Large intestine (tissue), 3 donors: ENCODE data around the gene CLIC3. TPM values are rescaled to one million over a fixed set of nuclear protein-coding genes. Genes with fewer than 3 reads are reported as not detected.

Source experiments
- DNase-seq, 2 donors: peaks; one replicate each; pipeline versions ENCODE4 v3.0.0 to v3.0.0-alpha.2; 2013
- H3K27ac ChIP-seq: one replicate; pipeline ENCODE4 v1.5.1; 2013; ENCODE audit warnings: low read length
- H3K27me3 ChIP-seq: 2 replicates; pipeline ENCODE4 v1.6.1; 2013; ENCODE audit warnings: low read length; ENCODE audit not compliant: control insufficient read depth, insufficient read depth
- H3K36me3 ChIP-seq: 2 replicates; pipeline ENCODE4 v1.6.1; 2013; ENCODE audit warnings: low read length; ENCODE audit not compliant: control insufficient read depth, insufficient read depth
- H3K4me1 ChIP-seq: one replicate; pipeline ENCODE4 v1.6.1; 2013; ENCODE audit warnings: low read length; ENCODE audit not compliant: control insufficient read depth, insufficient read depth
- H3K4me3 ChIP-seq: one replicate; pipeline ENCODE4 v1.5.1; 2013; ENCODE audit warnings: low read length
- H3K9me3 ChIP-seq: one replicate; pipeline ENCODE4 v1.6.1; 2013; ENCODE audit warnings: mild to moderate bottlenecking, low read depth, low read length, moderate library complexity; ENCODE audit not compliant: control insufficient read depth
- WGBS: methylation state at CpG from one replicate; pipeline ENCODE4 v1.1.5; 2013; ENCODE audit warnings: low lambda C conversion rate; ENCODE audit not compliant: insufficient coverage; 5-methylcytosine and 5-hydroxymethylcytosine counted together
- polyA plus RNA-seq: library from polyadenylated mRNA; unstranded; fragments of 120-200 nt; gene quantifications from one replicate; pipeline ENCODE4 v1.2.1, GENCODE V29; 2013

Gene CLIC3
- polyA plus RNA-seq, 1 donor, result 3.6 TPM

- Histone ChIP-seq H3K27me3 (peaks cover 41% of the 10 kb centered on the region), H3K4me3 (no peak overlapping the region), H3K36me3 (peaks cover 6% of the 10 kb centered on the region), H3K27ac (no peak overlapping the region), H3K9me3 (peaks cover 14% of the 10 kb centered on the region), H3K4me1 (peaks cover 23% of the 10 kb centered on the region)
- WGBS, result no CpG with 5 or more reads among the region's 10 CpGs
- no peak for DNase-seq
These were observed 6.0 kb downstream of the CLIC3 start for GRCh38 chr9:136990242-136990911.

DNA sequence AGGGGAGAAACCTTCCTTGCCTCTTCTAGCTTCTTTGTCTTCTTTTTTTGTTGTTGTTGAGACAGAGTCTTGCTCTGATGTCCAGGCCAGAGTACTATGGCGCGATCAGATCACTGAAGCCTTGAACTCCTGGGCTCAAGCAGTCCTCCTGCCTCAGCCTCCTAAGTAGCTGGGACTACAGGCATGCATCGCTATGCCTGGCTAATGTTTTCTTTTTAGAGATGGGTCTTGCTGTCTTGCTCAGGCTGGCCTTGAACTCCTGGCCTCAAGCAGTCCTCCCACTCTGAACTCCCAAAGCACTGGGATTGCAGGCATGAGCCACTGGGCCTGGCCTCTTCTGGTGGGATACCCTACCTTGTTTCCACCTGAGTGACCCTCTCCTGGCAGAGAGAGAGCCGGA, 7.5 kb downstream of the CLIC3 start:
- peaks cover 43% of the 10 kb centered on the region for H3K27me3 ChIP-seq
- H3K4me1 ChIP-seq, result peaks cover 24% of the 10 kb centered on the region
- peaks cover 4% of the 10 kb centered on the region for H3K36me3 ChIP-seq
- WGBS, result no CpG with 5 or more reads among the region's 4 CpGs
- no peak for DNase-seq
- peaks cover 17% of the 10 kb centered on the region for H3K9me3 ChIP-seq
- no peak overlapping the region for H3K4me3 ChIP-seq
- H3K27ac ChIP-seq, result no peak overlapping the region

- WGBS, result 20% methylated on average over 1 of the region's 33 CpGs
- peaks cover 13% of the 10 kb centered on the region for H3K9me3 ChIP-seq
- H3K4me1 ChIP-seq, result peaks cover 10% of the 10 kb centered on the region
- no peaks in the 10 kb centered on the region for H3K36me3 ChIP-seq
- DNase-seq, result no peak
- H3K27ac ChIP-seq, result no peak overlapping the region
- H3K4me3 ChIP-seq, result no peak overlapping the region
- H3K27me3 ChIP-seq, result peaks cover 45% of the 10 kb centered on the region
These were observed 10.5 kb downstream of the CLIC3 start for GRCh38 chr9:136985853-136986252.

DNA sequence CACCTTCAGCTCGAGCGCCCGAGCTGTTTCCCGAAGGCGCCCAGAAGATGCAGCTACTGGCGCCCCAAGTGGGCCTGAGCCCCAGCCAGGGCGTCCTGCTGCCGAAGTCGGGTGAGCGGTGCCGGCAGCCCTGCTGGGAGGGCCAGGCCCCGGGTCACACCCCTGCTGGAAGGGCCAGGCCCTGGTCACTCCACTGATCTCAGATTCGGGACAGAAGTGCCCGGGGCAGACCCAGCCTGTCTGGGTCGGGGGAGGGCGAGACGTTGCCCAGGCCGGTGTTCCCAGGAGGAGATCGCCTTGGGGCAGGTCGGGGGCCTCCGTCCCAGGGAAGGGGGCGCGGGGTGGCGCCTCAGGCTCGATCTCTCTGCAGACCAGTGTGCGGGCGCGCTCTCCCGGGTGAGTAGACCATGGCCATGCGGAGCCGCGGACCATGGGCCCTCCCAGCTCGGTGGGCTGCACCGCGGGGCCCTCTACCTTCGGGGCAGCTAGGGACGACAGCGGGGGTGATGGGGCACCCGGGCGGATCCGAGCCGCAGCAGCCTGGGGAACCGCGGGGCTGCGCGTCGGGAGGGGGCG, 11.3 kb downstream of the CLIC3 start:
- H3K27ac ChIP-seq, result no peak overlapping the region
- H3K9me3 ChIP-seq, result peaks cover 13% of the 10 kb centered on the region
- no peak overlapping the region for H3K4me3 ChIP-seq
- no CpG with 5 or more reads among the region's 48 CpGs for WGBS
- no peak for DNase-seq
- H3K4me1 ChIP-seq, result peaks cover 10% of the 10 kb centered on the region
- H3K36me3 ChIP-seq, result no peaks in the 10 kb centered on the region
- H3K27me3 ChIP-seq, result peaks cover 45% of the 10 kb centered on the region

GRCh38 chr9:136984464-136985026, 11.8 kb downstream of the CLIC3 start:
- Histone ChIP-seq H3K27ac (no peak overlapping the region), H3K27me3 (peaks cover 45% of the 10 kb centered on the region), H3K36me3 (no peaks in the 10 kb centered on the region), H3K4me1 (peaks cover 10% of the 10 kb centered on the region), H3K9me3 (peaks cover 13% of the 10 kb centered on the region), H3K4me3 (no peak overlapping the region)
- no CpG with 5 or more reads among the region's 29 CpGs for WGBS
- no peak for DNase-seq

DNA sequence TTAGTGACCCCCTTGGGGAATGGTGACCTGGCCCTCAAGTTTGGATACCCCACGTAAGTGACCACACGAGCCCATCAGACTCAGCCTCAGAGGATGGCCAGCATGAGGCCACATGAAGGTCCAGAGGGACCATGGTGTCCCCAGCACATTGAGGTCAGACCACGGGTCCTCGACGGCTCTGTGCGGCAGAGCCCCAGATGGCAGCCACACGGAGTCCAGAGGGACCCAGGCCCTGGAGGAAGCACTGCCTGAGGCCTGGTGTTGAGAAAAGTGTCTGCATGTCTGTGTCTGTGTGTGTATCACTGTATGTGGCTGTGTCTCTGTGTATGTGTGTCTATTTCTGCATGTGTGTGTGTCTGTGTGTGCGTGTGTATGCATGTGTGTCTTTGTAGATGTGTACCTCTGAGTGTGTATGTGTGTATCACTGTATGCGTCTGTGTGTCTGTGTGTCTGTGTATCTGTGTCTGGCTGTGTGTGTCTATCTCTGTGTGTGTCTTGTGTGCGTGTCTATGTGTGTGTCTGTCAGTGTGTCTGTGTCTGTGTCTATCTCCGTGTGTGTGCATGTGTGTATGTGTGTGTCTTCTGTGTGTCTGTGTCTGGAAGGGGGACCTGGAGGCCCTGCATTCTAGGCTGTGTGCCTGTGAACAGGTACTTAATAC, 12.6 kb downstream of the CLIC3 start:
- WGBS, result no CpG with 5 or more reads among the region's 11 CpGs
- Histone ChIP-seq H3K27me3 (peaks cover 51% of the 10 kb centered on the region), H3K4me3 (no peak overlapping the region), H3K36me3 (no peaks in the 10 kb centered on the region), H3K27ac (no peak overlapping the region), H3K9me3 (peaks cover 13% of the 10 kb centered on the region), H3K4me1 (peaks cover 10% of the 10 kb centered on the region)
- DNase-seq, result no peak

DNA sequence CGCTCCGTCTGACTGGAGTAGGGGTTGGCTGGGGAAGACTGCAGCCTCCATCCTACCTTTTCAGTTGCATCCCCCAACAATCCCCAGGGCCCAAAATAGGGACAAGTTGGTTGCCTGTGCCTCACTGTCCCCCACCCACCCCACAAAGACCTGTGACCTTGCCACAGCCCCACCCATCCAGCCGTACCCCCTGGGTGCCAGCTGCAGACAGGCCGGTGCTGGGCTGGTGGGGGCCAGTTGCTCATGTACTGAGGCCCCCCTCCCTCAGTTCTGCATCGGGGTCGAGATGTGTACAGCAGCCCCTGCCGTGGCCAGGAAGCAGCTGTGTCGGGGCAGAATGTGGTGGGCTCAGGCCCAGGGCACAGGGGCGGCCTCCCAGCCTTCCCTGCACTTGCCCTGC, 13.2 kb downstream of the CLIC3 start:
- DNase-seq, result no peak
- Histone ChIP-seq H3K27ac (no peak overlapping the region), H3K36me3 (no peaks in the 10 kb centered on the region), H3K4me1 (peaks cover 11% of the 10 kb centered on the region), H3K9me3 (peaks cover 13% of the 10 kb centered on the region), H3K27me3 (peaks cover 50% of the 10 kb centered on the region), H3K4me3 (no peak overlapping the region)
- no CpG with 5 or more reads among the region's 9 CpGs for WGBS

DNA sequence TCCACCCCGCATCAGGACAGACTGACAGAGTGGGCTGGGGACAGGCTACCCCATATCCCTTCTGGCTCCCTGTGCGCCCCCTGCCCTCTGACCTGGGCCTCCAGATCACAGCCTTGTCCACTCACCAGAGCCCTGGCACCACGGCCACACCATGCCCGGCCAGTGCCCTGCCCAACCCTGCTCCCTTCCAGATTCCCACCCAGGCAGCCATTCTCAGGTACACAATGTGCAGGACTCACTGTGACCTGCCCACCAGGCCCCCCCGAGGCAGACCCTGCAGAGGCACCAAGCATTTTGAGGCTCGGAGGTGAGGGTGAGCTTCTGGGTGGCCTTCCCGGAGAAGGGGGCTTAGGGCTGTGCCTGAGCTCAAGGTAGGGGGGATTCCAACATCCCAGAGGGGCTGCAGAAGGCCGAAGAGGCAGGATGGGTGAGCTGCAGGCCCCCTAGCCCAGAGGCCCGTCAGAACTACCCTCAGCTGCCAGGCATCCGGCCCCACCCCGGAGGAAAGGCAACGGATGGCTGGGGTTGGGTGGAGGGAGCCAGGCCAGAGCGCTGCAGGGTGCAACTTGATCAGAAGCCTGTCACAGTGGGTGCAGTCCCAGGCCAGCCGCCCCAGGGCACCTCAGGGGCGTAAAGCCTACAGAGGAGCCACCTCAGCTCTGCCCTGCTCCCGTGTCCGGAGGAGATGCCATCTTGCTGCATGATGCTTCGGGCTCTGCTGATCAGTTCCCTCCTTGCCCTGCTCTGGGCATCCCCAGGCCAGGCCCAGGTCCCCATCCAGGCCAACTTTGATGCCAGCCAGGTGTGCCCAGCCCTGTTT, 13.9 kb downstream of the CLIC3 start, which contains the start of gene LCNL1:
LCNL1 (plus strand) TSS at position 762 of the 820 bp plus-strand sequence. CDS start 594 bp downstream, outside the sequence.
- H3K9me3 ChIP-seq, result peaks cover 13% of the 10 kb centered on the region
- H3K36me3 ChIP-seq, result no peaks in the 10 kb centered on the region
- H3K27ac ChIP-seq, result no peak within 1 kb of the TSS
- no peak for DNase-seq
- no peak within 1 kb of the TSS for H3K4me3 ChIP-seq
- H3K4me1 ChIP-seq, result peaks cover 16% of the 10 kb centered on the region
- WGBS, result no CpG with 5 or more reads among the region's 18 CpGs
- peaks cover 53% of the 10 kb centered on the region for H3K27me3 ChIP-seq

DNA sequence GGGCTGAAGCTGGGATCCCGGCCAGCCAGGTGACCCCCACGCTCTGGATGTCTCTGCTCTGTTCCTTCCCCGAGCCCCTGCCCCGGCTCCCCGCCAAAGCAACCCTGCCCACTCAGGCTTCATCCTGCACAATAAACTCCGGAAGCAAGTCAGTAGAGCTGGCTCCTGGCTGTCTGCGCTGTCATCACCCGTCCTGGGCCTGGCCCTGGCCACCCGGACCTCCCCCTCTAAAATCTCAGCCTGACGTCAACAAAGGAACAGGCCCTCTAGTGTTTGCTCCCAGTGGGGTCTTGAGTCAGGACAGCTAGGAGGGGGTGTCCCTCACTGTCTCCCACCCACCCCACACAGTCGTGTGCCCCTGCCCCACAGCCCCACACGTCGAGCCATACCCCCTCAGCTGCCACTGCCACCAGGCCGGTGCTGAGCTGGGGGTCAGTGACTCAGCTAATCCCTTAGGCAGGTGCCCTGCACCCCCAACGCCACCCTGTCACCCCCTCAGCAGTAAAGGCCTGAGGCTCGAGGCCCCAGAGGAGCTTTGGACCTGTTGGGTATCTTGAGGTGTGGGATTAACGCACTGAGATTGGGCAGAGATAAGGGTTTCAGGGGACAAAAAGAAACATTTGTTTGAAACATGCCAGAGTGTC, 14.7 kb downstream of the CLIC3 start:
- peaks cover 18% of the 10 kb centered on the region for H3K4me1 ChIP-seq
- no peaks in the 10 kb centered on the region for H3K36me3 ChIP-seq
- H3K27me3 ChIP-seq, result peaks cover 49% of the 10 kb centered on the region
- WGBS, result no CpG with 5 or more reads among the region's 17 CpGs
- no peak overlapping the region for H3K27ac ChIP-seq
- no peak for DNase-seq
- no peak overlapping the region for H3K4me3 ChIP-seq
- peaks cover 13% of the 10 kb centered on the region for H3K9me3 ChIP-seq
